ENCODE data around the gene SLC16A7.
A peak's percentile ranks its signal among the peaks of the same experiment; 100 is the strongest.

The SLC16A7 gene

DNA sequence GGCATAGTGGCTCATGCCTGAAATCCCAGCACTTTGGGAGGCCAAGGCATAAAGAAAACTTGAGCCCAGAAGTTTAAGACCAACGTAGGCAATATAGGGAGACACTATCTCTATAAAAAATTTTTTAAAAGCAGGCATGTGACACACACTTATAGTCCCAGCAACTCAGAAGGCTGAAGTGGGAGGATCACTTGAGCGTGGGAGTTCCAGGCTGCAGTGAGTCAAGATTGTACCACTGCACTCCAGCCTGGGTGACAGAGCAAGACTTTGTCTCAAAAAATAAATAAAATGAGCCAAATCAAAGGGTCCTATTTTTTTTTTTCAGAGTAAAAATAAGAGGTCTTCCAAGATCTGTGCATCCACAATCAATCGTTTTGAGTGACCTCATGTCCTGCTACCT, 237.6 kb downstream of the SLC16A7 start:
- TF ChIP-seq, protein P1, sequence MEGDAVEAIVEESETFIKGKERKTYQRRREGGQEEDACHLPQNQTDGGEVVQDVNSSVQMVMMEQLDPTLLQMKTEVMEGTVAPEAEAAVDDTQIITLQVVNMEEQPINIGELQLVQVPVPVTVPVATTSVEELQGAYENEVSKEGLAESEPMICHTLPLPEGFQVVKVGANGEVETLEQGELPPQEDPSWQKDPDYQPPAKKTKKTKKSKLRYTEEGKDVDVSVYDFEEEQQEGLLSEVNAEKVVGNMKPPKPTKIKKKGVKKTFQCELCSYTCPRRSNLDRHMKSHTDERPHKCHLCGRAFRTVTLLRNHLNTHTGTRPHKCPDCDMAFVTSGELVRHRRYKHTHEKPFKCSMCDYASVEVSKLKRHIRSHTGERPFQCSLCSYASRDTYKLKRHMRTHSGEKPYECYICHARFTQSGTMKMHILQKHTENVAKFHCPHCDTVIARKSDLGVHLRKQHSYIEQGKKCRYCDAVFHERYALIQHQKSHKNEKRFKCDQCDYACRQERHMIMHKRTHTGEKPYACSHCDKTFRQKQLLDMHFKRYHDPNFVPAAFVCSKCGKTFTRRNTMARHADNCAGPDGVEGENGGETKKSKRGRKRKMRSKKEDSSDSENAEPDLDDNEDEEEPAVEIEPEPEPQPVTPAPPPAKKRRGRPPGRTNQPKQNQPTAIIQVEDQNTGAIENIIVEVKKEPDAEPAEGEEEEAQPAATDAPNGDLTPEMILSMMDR (IDR thresholded peaks at IDR 0.05): no peak

DNA sequence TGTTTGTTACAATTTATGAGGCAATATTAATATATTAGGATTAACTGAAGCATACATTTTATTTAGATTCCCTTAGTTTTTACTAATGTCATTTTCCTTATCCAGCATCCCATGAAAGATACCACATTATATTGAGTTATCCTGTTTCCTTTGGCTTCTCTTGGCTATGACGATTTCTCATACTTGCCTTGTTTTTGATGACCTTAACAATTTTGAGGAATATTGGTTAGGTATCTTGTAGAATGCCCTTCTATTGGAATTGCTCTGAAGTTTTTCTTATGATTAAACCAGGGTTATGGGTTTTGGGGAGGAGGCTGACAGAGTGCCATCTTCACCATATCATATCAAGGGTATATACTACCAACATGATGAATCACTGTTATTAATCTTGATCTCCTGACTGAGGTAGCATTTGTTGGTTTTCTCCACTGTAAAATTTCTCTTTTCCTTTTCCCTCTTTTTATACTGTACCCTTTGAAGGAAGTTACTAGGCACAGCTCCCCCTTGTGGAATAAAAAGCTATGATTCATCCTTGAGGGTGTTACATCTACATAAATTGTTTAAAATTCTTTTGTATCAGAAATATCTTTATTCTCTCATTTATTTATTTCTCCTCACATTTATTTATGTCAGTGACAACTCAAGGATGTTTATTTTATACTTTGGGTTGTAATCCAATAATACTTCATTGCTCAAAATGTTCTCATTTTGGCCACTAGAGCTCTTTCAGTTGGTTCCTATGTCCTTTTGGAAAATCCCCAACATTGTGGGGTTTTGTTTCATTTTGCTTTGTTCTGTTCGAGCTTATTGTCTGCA, 239.0 kb downstream of the SLC16A7 start:
- TF ChIP-seq, protein P1 (IDR thresholded peaks at IDR 0.05): peak; percentile 73
